Effector memory CD4-positive, alpha-beta T cell (primary cell): ENCODE results near the gene LAD1.

Experiments used
- DNase-seq, 3 donors: peaks; one replicate each; pipeline ENCODE4 v3.0.0-alpha.2; 2020
- H3K27ac ChIP-seq: 2 replicates; pipeline ENCODE4 v1.7.0; 2013; ENCODE audit warnings: mild to moderate bottlenecking, low read length, moderate library complexity; ENCODE audit not compliant: insufficient read depth, poor library complexity, severe bottlenecking
- H3K27me3 ChIP-seq: replicated peaks from 2 replicates; pipeline ENCODE4 v1.7.0; 2013; ENCODE audit warnings: mild to moderate bottlenecking, low read length; ENCODE audit not compliant: insufficient read depth, control insufficient read depth, poor library complexity, severe bottlenecking
- H3K36me3 ChIP-seq: 2 replicates; pipeline ENCODE4 v1.7.0; 2013; ENCODE audit warnings: mild to moderate bottlenecking, low read length, moderate library complexity; ENCODE audit not compliant: control insufficient read depth, insufficient read depth
- H3K4me1 ChIP-seq: 2 replicates; pipeline ENCODE4 v1.7.0; 2013; ENCODE audit warnings: low read length, mild to moderate bottlenecking; ENCODE audit not compliant: control insufficient read depth, insufficient read depth, poor library complexity, severe bottlenecking
- H3K4me3 ChIP-seq: 2 replicates; pipeline ENCODE4 v1.7.0; 2013; ENCODE audit warnings: low read length, low read depth, mild to moderate bottlenecking; ENCODE audit not compliant: insufficient read depth, poor library complexity, severe bottlenecking
- H3K9me3 ChIP-seq: 2 replicates; pipeline ENCODE4 v1.7.0; 2013; ENCODE audit warnings: mild to moderate bottlenecking, low read length, moderate library complexity; ENCODE audit not compliant: control insufficient read depth

LAD1 gene

GRCh38 chr1:201404722-201405483, 5.8 kb upstream of the LAD1 start:
- Histone ChIP-seq H3K4me3 (no peak overlapping the region), H3K36me3 (no peaks in the 10 kb centered on the region), H3K4me1 (peaks cover 2% of the 10 kb centered on the region), H3K27ac (no peak overlapping the region), H3K9me3 (no peaks in the 10 kb centered on the region), H3K27me3 (peaks cover 8% of the 10 kb centered on the region)
- no peak for DNase-seq

- no peaks in the 10 kb centered on the region for H3K9me3 ChIP-seq
- H3K4me3 ChIP-seq: no peak overlapping the region
- H3K27ac ChIP-seq: no peak overlapping the region
- no peaks in the 10 kb centered on the region for H3K36me3 ChIP-seq
- peaks cover 16% of the 10 kb centered on the region for H3K27me3 ChIP-seq
- DNase-seq: no peak
- peaks cover 7% of the 10 kb centered on the region for H3K4me1 ChIP-seq
These were observed 4.9 kb upstream of the LAD1 start for GRCh38 chr1:201404055-201404454.

- peaks cover 23% of the 10 kb centered on the region for H3K27me3 ChIP-seq
- DNase-seq: no peak
- H3K9me3 ChIP-seq: no peaks in the 10 kb centered on the region
- H3K4me3 ChIP-seq: no peak overlapping the region
- H3K4me1 ChIP-seq: peaks cover 7% of the 10 kb centered on the region
- H3K27ac ChIP-seq: no peak overlapping the region
- no peaks in the 10 kb centered on the region for H3K36me3 ChIP-seq
These were observed 4.2 kb upstream of the LAD1 start for GRCh38 chr1:201403359-201403758.

DNA sequence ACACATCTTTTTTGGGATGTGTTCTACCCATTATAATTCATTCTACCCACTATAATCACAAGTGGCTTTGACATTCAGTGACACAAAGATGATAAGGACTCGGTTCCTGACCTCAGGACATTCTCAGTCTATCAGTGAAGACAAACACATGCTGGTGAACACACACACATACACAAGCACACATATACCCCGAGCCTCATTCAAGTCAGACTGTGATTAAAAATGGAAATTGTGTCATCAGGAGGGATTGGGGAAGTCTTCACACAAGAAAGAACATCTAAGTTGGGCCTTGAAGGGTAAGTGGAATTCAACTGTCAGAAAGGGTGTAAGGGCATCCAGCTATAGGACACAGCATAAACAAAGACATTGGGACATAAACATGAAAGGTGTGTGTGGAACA, 2.6 kb upstream of the LAD1 start:
- H3K27me3 ChIP-seq: peaks cover 30% of the 10 kb centered on the region
- no peak overlapping the region for H3K27ac ChIP-seq
- H3K36me3 ChIP-seq: no peaks in the 10 kb centered on the region

GRCh38 chr1:201400852-201401230, 1.7 kb upstream of the LAD1 start:
- Histone ChIP-seq H3K4me1 (peaks cover 5% of the 10 kb centered on the region), H3K27ac (no peak overlapping the region), H3K4me3 (no peak overlapping the region), H3K36me3 (no peaks in the 10 kb centered on the region), H3K9me3 (no peaks in the 10 kb centered on the region), H3K27me3 (peaks cover 30% of the 10 kb centered on the region)
- no peak for DNase-seq

More for the DNA sequence above, 2.6 kb upstream of the LAD1 start:
- no peak for DNase-seq
- H3K9me3 ChIP-seq: no peaks in the 10 kb centered on the region
- peaks cover 5% of the 10 kb centered on the region for H3K4me1 ChIP-seq
- H3K4me3 ChIP-seq: no peak overlapping the region

GRCh38 chr1:201400212-201400851, 1.2 kb upstream of the LAD1 start:
- Histone ChIP-seq H3K36me3 (no peaks in the 10 kb centered on the region), H3K9me3 (no peaks in the 10 kb centered on the region), H3K27me3 (peaks cover 30% of the 10 kb centered on the region), H3K4me3 (no peak overlapping the region), H3K4me1 (peaks cover 5% of the 10 kb centered on the region), H3K27ac (no peak overlapping the region)
- no peak for DNase-seq

DNA sequence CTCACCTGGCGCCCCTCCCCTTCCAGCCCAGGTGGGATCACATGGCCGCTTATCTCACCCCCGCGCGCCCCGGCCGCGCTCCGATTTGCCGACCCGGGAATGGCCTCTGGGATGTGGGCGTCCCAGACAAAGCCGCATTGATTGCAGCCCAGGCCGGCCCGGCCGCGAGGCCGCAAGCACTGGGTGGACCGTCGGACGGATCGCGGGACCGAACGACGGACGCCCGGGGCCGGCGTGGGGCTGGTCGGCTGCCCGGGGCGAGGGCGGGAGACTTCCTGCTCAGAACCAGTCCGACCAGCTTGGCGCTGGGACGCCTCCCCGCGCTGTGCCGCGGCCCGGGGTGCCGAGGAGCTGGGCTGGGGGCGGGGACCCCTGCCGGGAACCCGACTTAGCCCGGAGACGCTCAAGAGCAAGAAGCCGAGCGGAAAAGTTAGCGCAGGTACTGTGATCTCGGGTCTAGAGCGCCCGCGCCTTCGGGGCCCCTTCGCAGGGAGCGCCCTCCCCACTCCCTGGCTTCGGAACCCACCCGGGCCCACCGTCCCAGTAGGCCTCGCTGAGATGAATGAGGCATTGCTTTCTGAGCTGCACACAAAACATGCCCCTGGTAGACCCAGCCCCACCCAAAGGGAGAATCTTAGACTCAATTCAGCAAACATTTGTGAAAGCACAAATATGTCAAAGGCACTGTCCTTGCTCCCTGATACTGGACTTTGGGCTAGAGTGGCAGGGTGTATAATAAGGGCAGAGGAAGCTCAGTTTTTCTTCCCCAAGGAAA, 415 bp upstream of the LAD1 start:
- Histone ChIP-seq H3K4me3 (no peak overlapping the region), H3K4me1 (peaks cover 5% of the 10 kb centered on the region), H3K9me3 (no peaks in the 10 kb centered on the region), H3K27me3 (peaks cover 33% of the 10 kb centered on the region), H3K27ac (no peak overlapping the region), H3K36me3 (no peaks in the 10 kb centered on the region)
- DNase-seq: no peak

GRCh38 chr1:201397675-201398074, 1.4 kb downstream of the LAD1 start:
- Histone ChIP-seq H3K9me3 (no peaks in the 10 kb centered on the region), H3K27ac (no peak overlapping the region), H3K4me3 (no peak overlapping the region), H3K4me1 (peaks cover 5% of the 10 kb centered on the region), H3K36me3 (no peaks in the 10 kb centered on the region), H3K27me3 (peaks cover 33% of the 10 kb centered on the region)
- no peak for DNase-seq

- H3K4me1 ChIP-seq: peaks cover 5% of the 10 kb centered on the region
- H3K9me3 ChIP-seq: no peaks in the 10 kb centered on the region
- H3K36me3 ChIP-seq: no peaks in the 10 kb centered on the region
- H3K27me3 ChIP-seq: peaks cover 33% of the 10 kb centered on the region
- no peak for DNase-seq
- H3K27ac ChIP-seq: no peak overlapping the region
- no peak overlapping the region for H3K4me3 ChIP-seq
These were observed 2.2 kb downstream of the LAD1 start for GRCh38 chr1:201396861-201397464.
